Stimulated activated CD8-positive, alpha-beta memory T cell treated with anti-CD3 and anti-CD28 coated beads, Interleukin-12 subunit alpha, Interleukin-12 subunit beta, amount 100 ng/mL, for 4 hours (primary cell): ENCODE results near the gene SHROOM3.
"Not testable (repeated sequence)": the region's sequence is repeated elsewhere in the genome, so short reads cannot be mapped to it uniquely, and the experiment has no call there.

Experiments
- DNase-seq: peaks from one replicate; pipeline ENCODE4 v3.0.0-alpha.2; 2020; ENCODE audit warnings: low read depth

The SHROOM3 gene

DNA sequence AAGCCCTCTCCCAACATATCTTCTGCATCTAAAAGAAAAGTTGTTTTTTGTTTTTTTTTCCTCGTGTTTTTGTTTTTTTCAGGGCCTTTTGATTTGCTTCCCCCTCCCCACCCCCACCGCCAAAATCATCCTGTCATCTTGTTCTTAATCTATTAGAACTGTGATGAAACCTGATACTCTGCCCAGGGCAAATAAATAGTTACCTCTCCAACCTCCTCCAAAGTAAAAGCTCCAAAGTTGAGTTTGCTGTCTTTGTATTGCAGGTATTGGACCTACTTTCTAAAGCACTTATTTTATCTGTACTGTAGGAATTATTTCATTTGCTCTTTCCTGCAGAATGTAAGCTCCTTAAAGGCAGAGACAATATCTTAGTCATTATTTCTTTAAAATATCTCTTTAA is 290.0 kb downstream of the SHROOM3 start:
- no peak for DNase-seq

DNA sequence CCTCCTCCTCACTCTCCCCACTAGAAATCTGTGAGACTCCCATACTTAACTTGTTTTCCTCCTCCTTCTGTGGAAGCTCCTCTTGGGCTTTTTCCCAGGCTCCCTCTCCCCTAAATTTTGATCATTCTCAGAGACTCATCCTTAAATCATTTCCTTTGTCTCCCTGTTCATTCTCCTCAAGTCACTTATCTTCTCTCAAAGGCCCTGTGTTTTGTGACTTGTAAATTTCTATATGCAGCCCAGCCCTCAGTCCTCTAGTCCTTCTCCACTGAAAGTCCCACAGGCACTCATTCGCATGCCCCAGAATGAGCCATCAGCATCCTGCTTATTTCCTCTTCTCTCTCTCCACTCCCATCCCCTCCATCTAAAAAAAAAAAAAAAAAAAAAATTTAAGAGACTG is 291.1 kb downstream of the SHROOM3 start:
- DNase-seq, result no peak

DNA sequence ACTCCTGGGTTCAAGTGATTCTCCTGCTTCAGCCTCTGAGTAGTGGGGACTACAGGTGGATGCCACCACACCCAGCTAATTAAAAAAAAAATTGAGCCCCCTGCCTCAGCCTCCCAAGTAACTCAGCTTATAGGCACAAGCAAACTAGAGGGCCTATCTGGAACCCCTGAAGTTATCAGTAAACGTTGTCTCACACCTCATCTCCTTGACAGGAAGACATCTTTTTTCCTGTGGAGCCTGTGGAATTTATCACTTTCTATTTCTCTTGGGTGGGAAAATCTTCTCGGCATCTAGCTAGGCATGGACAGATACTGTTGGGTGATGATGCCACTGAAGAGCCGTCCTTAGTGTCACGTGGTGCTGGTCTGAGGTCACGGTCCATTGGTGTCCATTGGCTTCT is 291.6 kb downstream of the SHROOM3 start:
- no peak for DNase-seq

DNA sequence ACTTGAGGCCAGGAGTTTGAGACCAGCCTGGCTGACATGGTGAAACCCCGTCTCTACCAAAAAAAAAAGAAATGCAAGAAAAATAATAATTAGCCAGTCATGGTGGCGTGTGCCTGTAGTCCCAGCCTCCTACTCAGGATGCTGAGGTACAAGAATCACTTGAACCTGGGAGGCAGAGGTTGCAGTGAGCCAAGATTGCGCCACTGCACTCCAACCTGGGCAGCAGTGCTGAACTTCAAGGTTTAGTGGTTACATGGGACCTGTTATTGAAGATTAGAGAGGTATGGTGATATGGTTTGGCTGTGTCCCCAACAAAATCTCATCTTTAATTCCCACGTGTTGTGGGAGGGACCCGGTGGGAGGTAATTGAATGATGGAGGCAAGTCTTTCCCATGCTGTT is 292.9 kb downstream of the SHROOM3 start:
- DNase-seq, result not testable (repeated sequence)

DNA sequence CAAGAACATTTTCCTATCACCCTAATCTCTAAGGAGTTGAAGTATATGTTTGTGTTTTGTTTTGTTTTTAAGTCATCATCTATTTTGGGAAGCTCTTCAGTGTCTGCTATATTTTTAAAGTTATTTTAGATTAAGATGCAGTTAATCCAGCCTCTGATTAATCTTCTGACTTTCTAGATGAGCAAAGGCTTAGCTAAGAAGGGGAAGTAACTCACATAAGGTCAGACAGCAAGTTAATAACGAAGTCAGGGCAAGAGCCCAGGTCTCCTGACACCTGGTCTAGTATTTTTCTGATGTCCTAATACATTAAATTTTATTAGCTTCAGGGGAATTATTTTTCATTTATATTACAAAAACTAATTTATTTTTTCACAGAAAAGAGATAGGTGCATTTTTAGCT is 294.4 kb downstream of the SHROOM3 start:
- no peak for DNase-seq

DNA sequence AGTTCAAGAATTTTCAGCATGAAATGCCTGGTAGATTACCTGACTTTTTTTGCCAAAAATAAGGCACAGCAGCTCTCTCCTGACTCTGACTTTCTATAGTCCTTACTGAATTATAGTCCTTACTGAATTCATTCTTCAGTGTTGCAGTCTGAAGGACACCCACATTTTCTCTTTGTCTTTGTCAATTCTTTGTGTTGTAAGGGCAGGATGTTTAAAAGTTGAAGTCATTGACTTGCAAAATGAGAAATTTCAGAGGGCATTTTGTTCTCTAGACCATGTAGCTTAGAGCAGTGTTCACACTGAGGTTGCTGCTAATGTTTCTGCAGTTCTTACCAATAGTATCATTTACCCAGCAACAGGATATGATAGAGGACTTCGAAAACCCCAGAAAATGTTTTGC is 295.0 kb downstream of the SHROOM3 start:
- no peak for DNase-seq

DNA sequence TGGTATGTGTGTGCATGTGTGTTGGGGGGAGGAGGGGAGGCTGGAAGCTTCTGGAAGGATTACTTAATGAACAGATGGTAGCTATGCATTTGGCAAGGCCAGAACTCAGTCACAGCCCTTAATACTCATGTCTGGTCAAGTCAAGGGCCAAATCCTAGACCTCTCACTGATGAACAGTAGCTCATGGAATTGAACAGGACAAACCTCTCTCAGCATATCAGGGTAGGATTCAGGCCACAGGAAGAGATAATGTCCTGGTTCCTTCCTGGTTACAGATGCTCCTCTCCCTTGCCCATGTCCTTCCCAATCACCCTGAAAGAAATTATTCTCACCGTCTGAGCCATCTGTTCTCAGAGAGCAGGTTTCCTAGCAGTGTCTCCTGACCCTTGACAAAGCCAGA is 297.2 kb downstream of the SHROOM3 start:
- no peak for DNase-seq

DNA sequence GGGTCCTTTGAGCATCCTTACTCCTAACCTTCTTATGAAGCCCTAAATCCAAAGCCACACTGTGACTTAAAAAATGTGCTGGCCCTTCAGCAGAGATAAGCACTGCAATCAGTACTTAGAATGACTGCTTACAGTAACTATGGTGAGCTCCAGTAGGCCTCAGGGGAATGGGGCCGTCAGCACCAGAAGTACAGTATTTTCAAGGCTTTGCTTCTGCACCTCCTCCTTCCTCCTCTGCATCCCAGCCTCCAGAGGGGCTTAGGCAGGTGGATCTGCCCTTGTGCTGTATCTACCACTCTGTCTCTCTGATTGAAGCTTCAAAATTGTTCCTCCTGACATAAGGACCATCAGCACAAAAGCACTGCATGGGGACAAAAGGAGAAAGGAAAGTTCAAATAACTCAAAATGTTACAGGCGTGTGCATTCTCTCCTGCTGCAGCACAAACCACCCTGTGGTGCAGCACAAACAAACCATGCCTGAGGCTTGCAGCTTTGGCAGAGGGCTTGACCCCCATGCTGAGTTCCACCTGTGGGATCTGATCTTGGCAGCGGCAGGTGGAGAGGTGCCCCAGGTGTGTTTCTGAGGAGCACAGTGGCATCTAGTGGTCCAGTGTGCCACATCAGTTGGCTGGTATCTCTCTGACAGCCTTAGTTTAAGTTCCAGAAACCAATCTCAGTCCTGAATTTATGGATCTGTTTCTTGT is 298.2 kb downstream of the SHROOM3 start:
- no peak for DNase-seq

DNA sequence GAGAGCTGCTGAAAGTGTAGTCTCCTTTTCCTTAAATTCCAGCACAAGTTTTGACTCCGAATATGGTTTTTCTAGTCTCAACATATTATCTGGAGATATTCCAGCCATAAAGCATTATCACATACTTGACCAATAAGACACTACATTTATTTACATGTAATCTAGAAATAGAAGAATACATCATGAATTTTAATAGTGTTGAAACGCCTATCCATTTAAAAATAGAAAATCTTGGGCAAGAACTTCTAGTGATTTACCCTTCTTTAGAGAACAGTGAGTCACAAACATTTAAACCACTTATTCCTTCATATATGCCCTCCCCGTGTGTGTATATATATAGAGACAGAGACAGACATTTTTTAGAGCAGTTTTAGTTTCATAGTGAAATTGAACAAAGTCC is 301.4 kb downstream of the SHROOM3 start:
- DNase-seq, result no peak

DNA sequence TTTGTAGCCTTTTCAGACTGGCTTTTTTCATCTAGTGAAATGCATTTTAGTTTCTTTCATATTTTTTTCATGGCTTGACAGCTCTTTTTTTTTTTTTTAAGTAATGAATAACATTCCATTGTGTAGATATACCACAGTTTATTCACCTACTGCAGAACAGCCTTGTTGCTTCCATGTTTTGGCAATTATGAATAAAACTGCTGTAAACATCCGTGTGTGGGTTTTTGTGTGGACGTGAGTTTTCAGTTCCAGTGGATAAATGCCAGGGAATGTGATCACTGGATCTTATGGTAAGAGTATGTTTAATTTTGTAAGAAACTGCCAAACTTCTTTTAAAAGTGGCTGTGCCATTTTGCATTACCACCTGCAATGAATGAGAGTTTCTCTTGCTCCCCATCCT is 302.2 kb downstream of the SHROOM3 start:
- DNase-seq, result no peak

DNA sequence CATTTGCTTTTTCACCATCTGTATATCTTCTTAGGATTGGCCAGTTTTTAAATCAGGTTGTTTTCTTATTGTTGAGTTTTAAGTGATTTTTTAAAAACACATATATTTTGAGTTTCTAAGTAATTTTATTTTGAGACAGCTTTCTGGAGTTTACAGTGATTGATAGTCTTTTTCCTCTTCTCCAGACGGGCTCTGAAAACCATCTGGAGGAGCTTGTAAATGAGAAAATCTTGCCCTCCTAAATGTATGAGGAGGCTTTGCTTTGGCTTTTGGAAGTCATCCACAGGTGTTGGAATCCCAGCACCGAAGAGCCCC is 302.7 kb downstream of the SHROOM3 start:
- DNase-seq, result no peak

DNA sequence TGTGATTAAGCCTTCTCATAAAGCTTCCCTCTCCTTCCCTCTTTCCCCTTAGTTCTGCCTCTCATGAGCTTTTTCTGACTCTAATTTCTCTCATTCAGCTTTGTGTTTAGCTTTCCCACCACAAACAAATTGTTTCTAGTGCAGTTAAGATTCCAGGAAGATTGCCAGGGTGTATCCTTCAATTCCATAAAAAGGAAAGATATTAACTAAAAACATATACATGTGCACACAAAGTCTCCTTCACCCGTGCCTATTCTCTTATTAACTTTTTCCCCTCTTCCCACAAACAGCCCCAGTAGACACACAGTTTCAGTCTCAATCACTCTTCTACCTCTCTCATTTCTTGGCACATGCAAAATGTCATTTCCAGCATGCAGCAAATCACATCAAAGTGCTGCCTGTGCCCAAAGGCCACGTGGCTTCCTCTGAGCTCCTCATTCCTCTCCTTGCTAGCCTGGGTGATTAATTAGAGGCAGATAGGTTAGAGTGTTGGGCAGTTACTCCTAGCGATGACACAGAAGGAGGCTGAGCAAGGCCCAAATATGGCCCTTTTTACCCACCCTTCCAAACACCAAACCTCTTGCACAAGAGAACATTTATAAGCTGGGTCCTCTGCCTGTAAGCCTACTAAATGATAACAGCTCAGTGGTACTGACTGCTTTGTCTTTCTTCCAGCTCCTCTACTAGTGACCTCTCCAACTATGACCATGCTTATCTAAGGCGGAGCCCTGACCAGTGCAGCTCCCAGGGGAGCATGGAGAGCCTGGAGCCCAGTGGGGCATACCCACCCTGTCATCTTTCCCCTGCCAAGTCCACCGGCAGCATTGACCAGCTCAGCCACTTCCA is 303.3 kb downstream of the SHROOM3 start:
- no peak for DNase-seq

DNA sequence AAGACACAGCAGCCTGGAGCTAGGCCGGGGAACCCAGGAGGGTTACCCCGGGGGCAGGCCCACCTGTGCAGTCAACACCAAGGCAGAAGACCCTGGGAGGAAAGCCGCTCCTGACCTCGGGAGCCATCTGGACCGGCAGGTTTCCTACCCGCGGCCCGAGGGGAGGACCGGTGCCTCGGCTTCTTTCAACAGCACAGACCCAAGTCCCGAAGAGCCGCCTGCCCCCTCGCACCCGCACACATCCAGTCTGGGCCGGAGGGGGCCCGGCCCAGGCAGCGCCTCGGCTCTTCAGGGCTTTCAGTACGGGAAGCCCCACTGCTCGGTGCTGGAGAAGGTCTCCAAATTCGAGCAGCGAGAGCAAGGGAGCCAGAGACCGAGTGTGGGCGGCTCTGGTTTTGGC is 305.2 kb downstream of the SHROOM3 start:
- no peak for DNase-seq

DNA sequence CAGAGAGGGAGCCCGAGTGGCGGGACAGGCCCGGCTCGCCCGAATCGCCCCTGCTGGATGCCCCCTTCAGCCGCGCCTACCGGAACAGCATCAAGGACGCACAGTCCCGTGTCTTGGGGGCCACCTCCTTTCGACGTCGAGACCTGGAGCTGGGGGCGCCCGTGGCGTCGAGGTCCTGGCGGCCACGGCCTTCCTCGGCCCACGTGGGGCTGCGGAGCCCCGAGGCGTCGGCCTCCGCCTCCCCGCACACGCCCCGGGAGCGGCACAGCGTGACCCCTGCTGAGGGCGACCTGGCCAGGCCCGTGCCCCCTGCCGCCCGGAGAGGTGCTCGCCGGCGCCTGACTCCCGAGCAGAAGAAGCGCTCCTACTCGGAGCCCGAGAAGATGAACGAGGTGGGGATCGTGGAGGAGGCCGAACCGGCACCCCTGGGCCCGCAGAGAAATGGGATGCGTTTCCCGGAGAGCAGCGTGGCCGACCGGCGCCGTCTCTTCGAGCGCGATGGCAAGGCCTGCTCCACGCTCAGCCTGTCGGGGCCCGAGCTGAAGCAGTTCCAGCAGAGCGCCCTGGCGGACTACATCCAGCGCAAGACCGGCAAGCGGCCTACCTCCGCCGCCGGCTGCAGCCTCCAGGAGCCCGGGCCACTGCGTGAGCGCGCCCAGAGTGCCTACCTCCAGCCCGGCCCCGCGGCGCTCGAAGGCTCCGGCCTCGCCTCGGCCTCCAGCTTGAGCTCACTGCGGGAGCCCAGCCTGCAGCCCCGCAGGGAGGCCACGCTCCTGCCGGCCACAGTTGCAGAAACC is 306.0 kb downstream of the SHROOM3 start:
- DNase-seq, result no peak

DNA sequence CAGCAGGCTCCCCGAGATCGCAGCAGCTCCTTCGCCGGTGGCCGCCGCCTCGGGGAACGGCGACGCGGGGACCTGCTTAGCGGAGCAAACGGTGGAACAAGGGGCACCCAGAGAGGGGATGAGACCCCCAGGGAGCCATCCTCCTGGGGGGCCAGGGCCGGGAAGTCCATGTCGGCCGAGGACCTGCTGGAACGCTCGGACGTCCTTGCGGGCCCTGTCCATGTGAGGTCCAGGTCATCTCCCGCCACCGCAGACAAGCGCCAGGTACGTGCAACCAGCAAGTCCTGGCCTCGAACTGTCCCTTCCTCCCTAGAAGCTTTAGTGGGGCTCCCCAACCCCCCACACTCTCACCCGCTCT is 306.6 kb downstream of the SHROOM3 start:
- DNase-seq, result no peak

DNA sequence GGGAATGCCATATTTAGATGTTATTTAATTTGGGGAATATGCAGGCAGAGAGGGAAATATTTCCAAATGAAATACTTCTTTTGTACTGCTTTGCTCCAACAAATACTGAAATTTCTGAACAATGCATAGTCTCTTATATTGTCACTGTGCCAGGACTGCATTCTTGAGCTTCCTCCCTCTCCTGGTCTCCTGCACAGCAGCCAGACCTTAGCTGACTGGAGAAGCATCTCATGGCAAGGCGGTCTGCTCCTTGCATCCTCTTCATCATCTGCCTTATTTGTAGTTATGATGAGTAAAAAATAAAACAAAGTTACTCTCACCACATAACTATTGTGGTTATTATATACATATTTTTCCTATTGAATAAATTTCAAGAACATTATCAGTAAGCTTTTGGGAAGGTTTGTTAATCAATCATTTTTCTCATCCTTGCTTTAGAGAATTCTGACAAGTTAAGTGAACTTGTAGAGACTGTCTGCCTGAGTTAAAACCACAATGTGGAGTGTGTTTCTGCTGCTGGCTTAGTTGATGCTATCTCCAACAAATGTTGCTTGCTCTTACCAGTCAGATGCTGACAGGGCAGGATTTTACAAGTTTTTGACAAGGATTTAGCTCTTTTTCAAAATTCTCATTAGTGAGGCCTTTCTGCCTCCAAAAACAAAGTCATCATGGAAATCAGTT is 309.4 kb downstream of the SHROOM3 start:
- DNase-seq, result no peak

DNA sequence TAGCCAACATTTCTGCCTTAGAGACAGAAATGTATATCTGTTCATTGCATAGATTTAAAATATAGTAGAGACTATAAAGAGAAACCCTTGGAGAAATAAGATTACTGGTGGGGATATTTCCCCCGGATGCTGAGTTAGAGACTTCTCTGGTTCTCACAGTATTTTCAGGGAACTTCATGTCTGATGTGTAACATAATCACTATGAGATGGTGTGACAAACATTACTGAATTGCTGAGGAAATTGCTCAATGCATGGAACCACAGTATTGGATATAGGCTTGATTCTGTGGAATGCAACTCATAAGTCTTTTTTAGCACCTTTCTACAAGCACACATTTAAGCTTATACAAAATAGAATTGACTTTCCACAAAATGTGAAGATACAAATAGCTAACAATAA is 310.2 kb downstream of the SHROOM3 start:
- no peak for DNase-seq

DNA sequence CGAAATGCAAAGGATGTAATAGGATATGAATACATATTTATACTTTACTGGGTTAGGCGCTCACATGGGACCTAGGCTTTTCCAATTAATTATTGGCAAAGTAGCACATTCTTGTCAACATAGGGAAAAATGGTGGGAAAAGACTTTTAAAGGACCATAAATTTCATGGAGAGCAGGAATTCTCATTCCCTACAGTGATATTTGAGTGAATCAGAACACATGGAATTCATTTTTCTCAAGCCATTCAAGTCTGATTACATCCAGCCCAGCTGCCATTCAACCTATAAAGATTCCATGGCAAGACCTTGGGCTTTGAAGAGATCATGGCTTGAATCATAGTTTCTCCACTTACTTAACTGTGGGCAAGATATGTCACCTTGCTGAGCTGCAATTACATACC is 312.5 kb downstream of the SHROOM3 start:
- DNase-seq, result no peak

DNA sequence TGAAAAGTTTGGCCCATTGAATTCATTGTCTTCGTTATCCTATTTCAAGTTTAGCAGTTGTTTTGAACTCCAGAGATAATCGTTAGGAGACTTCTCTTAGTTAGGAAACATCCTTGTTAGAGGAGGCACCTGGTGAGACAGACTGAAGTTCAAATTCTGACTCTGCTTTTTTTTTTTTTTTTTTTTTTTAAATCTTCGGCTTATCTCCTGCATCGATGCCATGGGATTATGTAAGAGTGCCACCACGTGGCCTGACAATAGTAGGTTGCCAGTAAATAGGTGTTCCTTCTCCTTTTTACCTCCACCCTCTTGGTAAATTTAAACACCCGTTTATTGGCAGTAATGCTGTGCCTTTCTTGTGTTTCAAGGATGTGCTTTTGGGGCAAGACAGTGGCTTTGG is 313.6 kb downstream of the SHROOM3 start:
- no peak for DNase-seq

DNA sequence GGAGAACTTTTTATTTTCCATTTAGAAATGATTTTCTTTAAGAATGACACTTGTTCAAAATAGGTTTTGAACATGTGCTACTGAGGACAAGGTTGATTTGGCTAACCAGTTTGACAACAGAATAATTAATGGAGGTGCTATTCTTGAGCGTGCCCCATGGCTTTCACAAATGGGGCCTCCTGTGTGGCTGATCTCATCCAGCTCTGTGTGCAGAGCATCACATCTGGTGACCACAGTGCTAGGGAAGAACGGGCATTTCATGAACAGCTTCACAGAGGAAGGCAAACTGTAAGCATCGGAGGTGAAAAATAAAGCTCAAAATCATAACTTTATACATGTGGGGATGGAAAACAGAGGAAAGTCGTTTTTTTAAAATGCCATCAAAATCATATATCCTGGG is 314.3 kb downstream of the SHROOM3 start:
- no peak for DNase-seq

DNA sequence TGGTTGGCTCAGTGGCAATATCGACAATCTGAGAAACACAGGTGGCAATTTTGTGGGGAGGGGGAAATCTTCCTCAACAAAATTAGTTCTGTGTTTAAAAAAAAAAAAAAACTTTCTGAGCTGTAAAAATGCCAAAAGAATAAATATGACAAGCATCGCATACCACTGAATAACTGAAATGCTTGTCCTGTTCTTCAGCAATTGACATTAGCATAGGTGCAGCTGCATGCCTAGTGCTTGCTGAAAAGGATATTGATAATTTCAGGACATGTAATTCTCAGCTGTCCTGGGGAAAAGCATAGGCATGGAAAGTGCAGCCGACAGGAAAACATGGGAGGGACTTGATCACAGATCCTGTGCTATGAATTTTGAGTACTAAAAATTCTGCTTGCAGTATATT is 315.7 kb downstream of the SHROOM3 start:
- DNase-seq, result no peak

DNA sequence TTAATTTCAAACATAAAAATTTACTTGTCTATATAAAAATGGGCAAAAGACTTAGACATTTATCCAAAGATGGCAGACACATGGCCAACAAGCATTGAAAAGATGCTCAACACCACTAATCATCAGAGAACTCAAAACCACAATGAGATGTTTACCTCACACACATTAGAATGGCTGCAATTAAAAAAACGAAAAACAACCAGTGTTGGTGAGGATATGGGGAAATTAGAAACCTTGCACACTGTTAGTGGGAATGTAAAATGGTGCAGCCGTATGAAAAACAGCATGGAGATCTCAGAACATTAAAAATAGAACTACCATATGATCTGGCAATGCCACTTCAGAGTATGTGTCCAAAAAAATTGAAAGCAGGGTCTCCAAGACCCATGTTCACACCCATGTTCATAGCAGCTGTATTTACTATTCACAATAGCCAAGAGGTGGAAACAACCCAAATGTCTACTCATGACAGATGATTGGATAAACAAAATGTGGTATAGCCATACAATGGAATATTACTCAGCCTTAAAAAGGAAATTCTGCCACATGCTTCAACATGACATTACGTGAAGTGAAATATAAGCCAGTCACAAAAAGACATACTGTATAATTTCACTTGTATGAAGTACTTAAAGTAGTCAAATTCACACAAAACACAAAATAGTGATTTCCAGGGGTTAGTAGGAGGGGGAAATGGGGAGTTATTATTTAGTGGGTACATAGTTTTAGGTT is 316.7 kb downstream of the SHROOM3 start:
- no peak for DNase-seq
